Osteocyte (in vitro differentiated cells): ENCODE results near the gene ENPP1. TPM values are rescaled to one million over a fixed set of nuclear protein-coding genes. Genes with fewer than 3 reads are reported as not detected.

ENCODE experiments used
- DNase-seq: peaks from one replicate; pipeline ENCODE4 v3.0.0; 2021; ENCODE audit warnings: mixed read lengths; ENCODE audit not compliant: unreplicated experiment; ENCODE audit errors: extremely low spot score
- H3K27ac Mint-ChIP-seq: one replicate; pipeline ENCODE4 v1.8.0; 2021; ENCODE audit warnings: mild to moderate bottlenecking, mixed read lengths; ENCODE audit not compliant: unreplicated experiment
- H3K27me3 Mint-ChIP-seq: one replicate; pipeline ENCODE4 v1.8.0; 2021; ENCODE audit warnings: mixed read lengths; ENCODE audit not compliant: unreplicated experiment
- H3K36me3 Mint-ChIP-seq: one replicate; pipeline ENCODE4 v1.8.0; 2021; ENCODE audit warnings: mixed read lengths; ENCODE audit not compliant: unreplicated experiment
- H3K4me1 Mint-ChIP-seq: one replicate; pipeline ENCODE4 v1.8.0; 2021; ENCODE audit warnings: mixed read lengths; ENCODE audit not compliant: unreplicated experiment
- H3K4me3 Mint-ChIP-seq: one replicate; pipeline ENCODE4 v1.8.0; 2021; ENCODE audit warnings: mild to moderate bottlenecking, moderate library complexity, mixed read lengths; ENCODE audit not compliant: unreplicated experiment
- H3K9me3 Mint-ChIP-seq: one replicate; pipeline ENCODE4 v1.8.0; 2021; ENCODE audit warnings: mixed read lengths; ENCODE audit not compliant: unreplicated experiment
- total RNA-seq: library from RNA; stranded (reverse); gene quantifications from 2 replicates; pipeline ENCODE4 v1.2.1, GENCODE V29; 2021
- TF ChIP-seq, protein P1 (sequence below): fragments of 200-600 bp; sonication (generic); IDR thresholded peaks from 2 replicates; pipeline ENCODE4 v1.5.0; 2021; ENCODE audit warnings: antibody characterized with exemption, mild to moderate bottlenecking, moderate library complexity

Gene ENPP1
- total RNA-seq, 1 donor from 2014 or later = 22.4 TPM

DNA sequence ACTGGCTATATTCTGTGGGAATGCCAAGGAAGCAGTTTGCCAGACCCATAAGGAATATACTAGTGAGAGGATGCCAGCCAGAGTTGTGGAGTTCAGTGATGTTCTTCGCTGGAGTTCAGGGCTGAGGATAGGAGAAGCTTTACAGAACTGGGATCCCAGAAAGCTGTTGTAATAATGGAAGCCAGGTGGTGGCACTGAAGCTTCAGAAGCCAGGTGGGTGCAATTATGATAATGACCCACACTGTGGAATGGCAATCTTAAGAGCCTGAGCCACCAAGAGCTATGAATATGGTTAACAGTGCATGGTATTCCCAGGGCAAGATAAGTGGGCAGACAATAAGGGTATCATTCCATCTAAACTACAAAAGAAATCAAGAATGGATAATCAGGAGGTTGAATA, 25.1 kb upstream of the ENPP1 start:
- TF ChIP-seq, protein P1, sequence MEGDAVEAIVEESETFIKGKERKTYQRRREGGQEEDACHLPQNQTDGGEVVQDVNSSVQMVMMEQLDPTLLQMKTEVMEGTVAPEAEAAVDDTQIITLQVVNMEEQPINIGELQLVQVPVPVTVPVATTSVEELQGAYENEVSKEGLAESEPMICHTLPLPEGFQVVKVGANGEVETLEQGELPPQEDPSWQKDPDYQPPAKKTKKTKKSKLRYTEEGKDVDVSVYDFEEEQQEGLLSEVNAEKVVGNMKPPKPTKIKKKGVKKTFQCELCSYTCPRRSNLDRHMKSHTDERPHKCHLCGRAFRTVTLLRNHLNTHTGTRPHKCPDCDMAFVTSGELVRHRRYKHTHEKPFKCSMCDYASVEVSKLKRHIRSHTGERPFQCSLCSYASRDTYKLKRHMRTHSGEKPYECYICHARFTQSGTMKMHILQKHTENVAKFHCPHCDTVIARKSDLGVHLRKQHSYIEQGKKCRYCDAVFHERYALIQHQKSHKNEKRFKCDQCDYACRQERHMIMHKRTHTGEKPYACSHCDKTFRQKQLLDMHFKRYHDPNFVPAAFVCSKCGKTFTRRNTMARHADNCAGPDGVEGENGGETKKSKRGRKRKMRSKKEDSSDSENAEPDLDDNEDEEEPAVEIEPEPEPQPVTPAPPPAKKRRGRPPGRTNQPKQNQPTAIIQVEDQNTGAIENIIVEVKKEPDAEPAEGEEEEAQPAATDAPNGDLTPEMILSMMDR = no peak
- DNase-seq = no peak
- Mint-ChIP-seq H3K4me3 (no peak overlapping the region), H3K27ac (no peak overlapping the region), H3K27me3 (no peaks in the 10 kb centered on the region), H3K9me3 (no peaks in the 10 kb centered on the region), H3K4me1 (no peaks in the 10 kb centered on the region), H3K36me3 (no peaks in the 10 kb centered on the region)

DNA sequence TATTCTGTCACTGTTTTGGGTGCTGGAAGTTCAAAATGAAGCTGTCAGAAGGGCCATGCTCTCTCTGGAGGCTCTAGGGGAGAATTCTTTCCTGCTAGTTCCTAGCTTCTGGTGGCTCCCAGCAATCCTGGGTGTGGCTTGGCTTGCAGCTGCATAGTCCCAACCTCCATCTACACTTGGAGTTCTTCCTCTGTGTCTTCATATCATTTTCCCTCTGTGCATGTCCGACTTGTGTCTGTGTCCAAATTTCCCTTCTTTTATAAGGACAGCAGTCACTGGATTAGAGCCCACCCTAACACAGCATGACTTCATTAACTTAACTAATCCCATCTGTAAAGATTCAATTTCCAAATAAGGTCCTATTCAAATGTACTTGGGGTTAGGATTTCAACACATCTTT, 23.3 kb upstream of the ENPP1 start:
- H3K36me3 Mint-ChIP-seq = no peaks in the 10 kb centered on the region
- DNase-seq = no peak
- H3K4me3 Mint-ChIP-seq = no peak overlapping the region
- no peaks in the 10 kb centered on the region for H3K9me3 Mint-ChIP-seq
- no peak overlapping the region for H3K27ac Mint-ChIP-seq
- no peaks in the 10 kb centered on the region for H3K4me1 Mint-ChIP-seq
- TF ChIP-seq, protein P1 = no peak
- H3K27me3 Mint-ChIP-seq = no peaks in the 10 kb centered on the region

DNA sequence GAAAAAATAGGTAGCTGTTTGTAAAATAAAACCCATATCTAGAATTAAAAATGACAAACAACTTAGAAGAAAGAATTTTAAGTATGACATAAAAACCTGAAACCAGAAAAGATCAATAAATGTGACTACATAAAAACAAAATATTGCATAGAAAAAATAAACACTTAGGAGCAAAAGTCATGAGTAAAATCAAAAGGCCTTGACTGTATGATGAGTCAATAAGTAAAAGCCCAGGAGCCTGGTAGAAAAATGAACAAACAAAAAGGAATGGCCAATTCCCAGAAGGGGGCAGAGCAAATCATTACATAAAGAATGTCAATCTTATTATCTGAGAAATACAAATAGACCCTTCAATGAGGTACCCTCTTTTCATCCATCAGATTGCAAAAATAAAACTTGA, 20.7 kb upstream of the ENPP1 start:
- Mint-ChIP-seq H3K9me3 (no peaks in the 10 kb centered on the region), H3K4me3 (no peak overlapping the region), H3K27ac (no peak overlapping the region), H3K4me1 (no peaks in the 10 kb centered on the region), H3K27me3 (no peaks in the 10 kb centered on the region), H3K36me3 (no peaks in the 10 kb centered on the region)
- TF ChIP-seq, protein P1 = no peak
- no peak for DNase-seq

DNA sequence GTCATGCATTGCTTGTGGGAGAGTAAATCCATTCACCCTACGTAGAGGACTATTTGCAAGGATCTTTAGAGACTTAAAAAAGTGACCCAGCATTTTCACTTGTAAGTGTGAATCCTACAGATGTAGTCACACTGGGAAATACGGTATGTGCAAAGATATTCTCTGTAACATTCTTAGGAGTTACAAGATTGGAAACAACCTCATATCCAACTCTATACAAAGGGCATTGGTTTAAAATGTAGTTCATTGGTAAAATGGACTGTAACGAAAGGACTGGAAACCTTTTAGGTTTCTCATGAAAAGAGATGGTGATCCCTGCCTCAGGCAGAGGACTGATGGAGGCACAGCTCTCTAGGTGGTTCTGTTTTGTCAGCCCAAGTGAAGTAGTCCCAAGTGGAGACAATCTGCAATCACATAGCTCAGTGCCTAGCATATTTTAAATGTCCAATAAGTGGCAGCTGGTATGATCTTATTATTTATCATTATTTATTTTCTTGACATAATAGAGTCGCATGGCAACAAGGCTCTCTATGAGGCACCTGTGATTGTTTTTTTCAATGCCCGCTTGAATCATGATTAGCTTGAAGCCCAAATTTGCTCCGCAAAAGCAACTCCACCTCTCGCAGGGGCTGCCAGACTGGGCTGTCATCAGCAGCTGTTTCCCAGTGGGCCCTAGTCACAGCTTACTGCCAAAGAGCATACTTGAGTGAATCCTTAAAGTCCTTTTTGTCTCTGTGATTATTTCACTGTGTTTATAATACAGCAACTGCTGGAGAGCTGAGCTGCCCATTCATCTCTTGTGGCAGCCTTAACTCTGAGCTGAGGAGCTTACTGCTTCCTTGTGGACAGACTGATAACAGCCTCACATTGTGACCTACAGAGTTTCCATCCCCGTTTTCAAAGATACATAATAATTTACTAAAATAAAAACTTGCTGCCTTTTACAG, 19.8 kb upstream of the ENPP1 start:
- H3K4me3 Mint-ChIP-seq = no peak overlapping the region
- H3K27me3 Mint-ChIP-seq = no peaks in the 10 kb centered on the region
- no peaks in the 10 kb centered on the region for H3K36me3 Mint-ChIP-seq
- no peaks in the 10 kb centered on the region for H3K4me1 Mint-ChIP-seq
- DNase-seq = no peak
- H3K27ac Mint-ChIP-seq = no peak overlapping the region
- TF ChIP-seq, protein P1 = peak; percentile 12
- H3K9me3 Mint-ChIP-seq = no peaks in the 10 kb centered on the region

DNA sequence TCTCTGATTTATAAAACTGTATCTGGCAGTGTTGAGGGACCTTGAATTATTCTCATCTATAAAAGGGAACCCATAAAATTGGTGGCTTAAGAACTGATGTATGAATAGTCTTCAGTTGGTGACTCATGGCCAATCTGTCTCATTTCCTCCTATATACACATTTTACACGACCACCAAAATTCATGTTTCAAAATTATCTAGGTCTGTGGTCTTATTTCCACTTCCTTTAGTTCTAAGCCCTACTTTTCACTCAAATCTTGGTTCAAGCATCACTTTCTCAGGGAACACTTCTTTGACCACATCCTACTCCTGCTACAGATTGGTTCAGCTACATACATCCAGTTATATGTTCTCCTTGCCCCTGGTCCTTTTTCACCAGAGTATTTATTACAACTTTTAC, 18.6 kb upstream of the ENPP1 start:
- Mint-ChIP-seq H3K36me3 (no peaks in the 10 kb centered on the region), H3K4me1 (no peaks in the 10 kb centered on the region), H3K27ac (no peak overlapping the region), H3K9me3 (no peaks in the 10 kb centered on the region), H3K27me3 (no peaks in the 10 kb centered on the region), H3K4me3 (no peak overlapping the region)
- TF ChIP-seq, protein P1 = no peak
- no peak for DNase-seq
